Peyer's patch (tissue), 4 donors: ENCODE measurements around the gene IFITM1. TPM values are rescaled to one million over a fixed set of nuclear protein-coding genes. Genes with fewer than 3 reads are reported as not detected.

Experiments used
- DNase-seq, 3 donors: peaks; one replicate each; pipeline ENCODE4 v3.0.0-alpha.2; 2017 to 2019
- H3K27ac ChIP-seq, 4 donors: fragments of 200-600 bp; sonication (generic); one replicate each; pipeline ENCODE4 v1.5.1; 2016 to 2019
- H3K27me3 ChIP-seq, 2 donors: fragments of 200-600 bp; sonication (generic); one replicate each; pipeline ENCODE4 v1.5.1; 2019
- H3K36me3 ChIP-seq, 3 donors: fragments of 200-600 bp; sonication (generic); one replicate each; pipeline ENCODE4 v1.5.1; 2016 to 2019
- H3K4me1 ChIP-seq, 4 donors: fragments of 200-600 bp; sonication (generic); one replicate each; pipeline ENCODE4 v1.5.1; 2016 to 2019
- H3K4me3 ChIP-seq, 4 donors: fragments of 200-600 bp; sonication (generic); 1 replicate in 3 of 4; 2 replicates in 1 of 4; pipeline ENCODE4 v1.5.1; 2016 to 2019; ENCODE audit warnings: mild to moderate bottlenecking in 1 of 4
- H3K9me3 ChIP-seq, 4 donors: fragments of 200-600 bp; sonication (generic); one replicate each; pipeline ENCODE4 v1.5.1; 2016 to 2019; ENCODE audit warnings: mild to moderate bottlenecking in 1 of 4
- POLR2A ChIP-seq, 2 donors: fragments of 450-650 bp; IDR thresholded peaks; one replicate each; pipeline ENCODE4 v1.5.1; 2017; ENCODE audit warnings: antibody characterized with exemption in 2 of 2, mild to moderate bottlenecking in 2 of 2, moderate library complexity in 2 of 2
- total RNA-seq, 4 donors: library from RNA; depleted of rRNA; stranded (reverse); fragments of >200 nt; gene quantifications; one replicate each; pipeline ENCODE4 v1.1.0, GENCODE V29; 2016
- TF ChIP-seq, protein P1 (sequence below), 6 experiments: fragments of 450-650 bp in 4 of 6; fragments of 200-600 bp in 2 of 6; sonication (generic) in 1 of 6; IDR thresholded peaks; one replicate each; pipeline ENCODE4 v1.5.1; 2017 to 2019; ENCODE audit warnings: antibody characterized with exemption in 6 of 6, mild to moderate bottlenecking in 3 of 6, moderate library complexity in 1 of 6

Gene IFITM1
- total RNA-seq, 4 donors from 2014 or later = 45.9 to 141 (median 89.6) TPM

- no peaks in the 10 kb centered on the region for H3K9me3 ChIP-seq
- H3K36me3 ChIP-seq = no peaks in the 10 kb centered on the region
- H3K27me3 ChIP-seq = peaks cover 0 to 9% of the 10 kb centered on the region in 2 donors
- peak overlapping the region in 1 of 4 donors; percentile 27 for H3K27ac ChIP-seq
- TF ChIP-seq POLR2A (IDR thresholded peaks at IDR 0.05) = no peak
- TF ChIP-seq, protein P1, sequence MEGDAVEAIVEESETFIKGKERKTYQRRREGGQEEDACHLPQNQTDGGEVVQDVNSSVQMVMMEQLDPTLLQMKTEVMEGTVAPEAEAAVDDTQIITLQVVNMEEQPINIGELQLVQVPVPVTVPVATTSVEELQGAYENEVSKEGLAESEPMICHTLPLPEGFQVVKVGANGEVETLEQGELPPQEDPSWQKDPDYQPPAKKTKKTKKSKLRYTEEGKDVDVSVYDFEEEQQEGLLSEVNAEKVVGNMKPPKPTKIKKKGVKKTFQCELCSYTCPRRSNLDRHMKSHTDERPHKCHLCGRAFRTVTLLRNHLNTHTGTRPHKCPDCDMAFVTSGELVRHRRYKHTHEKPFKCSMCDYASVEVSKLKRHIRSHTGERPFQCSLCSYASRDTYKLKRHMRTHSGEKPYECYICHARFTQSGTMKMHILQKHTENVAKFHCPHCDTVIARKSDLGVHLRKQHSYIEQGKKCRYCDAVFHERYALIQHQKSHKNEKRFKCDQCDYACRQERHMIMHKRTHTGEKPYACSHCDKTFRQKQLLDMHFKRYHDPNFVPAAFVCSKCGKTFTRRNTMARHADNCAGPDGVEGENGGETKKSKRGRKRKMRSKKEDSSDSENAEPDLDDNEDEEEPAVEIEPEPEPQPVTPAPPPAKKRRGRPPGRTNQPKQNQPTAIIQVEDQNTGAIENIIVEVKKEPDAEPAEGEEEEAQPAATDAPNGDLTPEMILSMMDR (IDR thresholded peaks at IDR 0.05) = no peak
- DNase-seq = peak in 1 of 3 donors; percentile 77
- H3K4me3 ChIP-seq = no peak overlapping the region
- peaks cover 0 to 28% (median 0%) of the 10 kb centered on the region in 4 donors for H3K4me1 ChIP-seq
Measured at GRCh38 chr11:303363-303762, 10.5 kb upstream of the IFITM1 start.

DNA sequence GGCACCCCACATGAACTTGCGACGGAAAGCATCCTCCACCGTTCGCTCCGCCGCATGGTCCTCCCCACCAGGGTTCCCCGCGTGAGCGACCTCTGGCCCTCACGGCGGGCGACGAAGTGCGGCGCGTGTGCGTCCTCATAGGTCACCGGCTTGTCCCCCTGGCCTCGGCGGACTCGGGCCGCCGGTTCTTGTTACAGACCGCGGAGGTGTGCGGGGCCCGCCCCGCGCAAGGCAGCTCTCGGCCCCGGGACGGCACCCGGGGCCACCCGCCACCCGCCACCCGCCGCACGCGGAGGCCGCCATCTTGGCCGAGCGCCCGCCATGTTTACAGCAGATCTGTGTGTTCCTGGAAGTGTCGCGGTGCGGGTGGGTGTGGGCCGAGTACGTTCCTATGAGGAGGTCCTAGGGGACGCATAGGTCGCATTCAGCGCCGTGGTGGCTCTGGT, 9.8 kb upstream of the IFITM1 start:
- Histone ChIP-seq H3K4me3 (no peak overlapping the region), H3K4me1 (peaks cover 0 to 26% (median 0%) of the 10 kb centered on the region in 4 donors), H3K27me3 (peaks cover 0 to 9% of the 10 kb centered on the region in 2 donors), H3K27ac (peak overlapping the region in 1 of 4 donors; percentile 27), H3K9me3 (no peaks in the 10 kb centered on the region), H3K36me3 (no peaks in the 10 kb centered on the region)
- no peak for DNase-seq
- TF ChIP-seq POLR2A (IDR thresholded peaks at IDR 0.05) = no peak
- TF ChIP-seq, protein P1 (IDR thresholded peaks at IDR 0.05) = no peak

DNA sequence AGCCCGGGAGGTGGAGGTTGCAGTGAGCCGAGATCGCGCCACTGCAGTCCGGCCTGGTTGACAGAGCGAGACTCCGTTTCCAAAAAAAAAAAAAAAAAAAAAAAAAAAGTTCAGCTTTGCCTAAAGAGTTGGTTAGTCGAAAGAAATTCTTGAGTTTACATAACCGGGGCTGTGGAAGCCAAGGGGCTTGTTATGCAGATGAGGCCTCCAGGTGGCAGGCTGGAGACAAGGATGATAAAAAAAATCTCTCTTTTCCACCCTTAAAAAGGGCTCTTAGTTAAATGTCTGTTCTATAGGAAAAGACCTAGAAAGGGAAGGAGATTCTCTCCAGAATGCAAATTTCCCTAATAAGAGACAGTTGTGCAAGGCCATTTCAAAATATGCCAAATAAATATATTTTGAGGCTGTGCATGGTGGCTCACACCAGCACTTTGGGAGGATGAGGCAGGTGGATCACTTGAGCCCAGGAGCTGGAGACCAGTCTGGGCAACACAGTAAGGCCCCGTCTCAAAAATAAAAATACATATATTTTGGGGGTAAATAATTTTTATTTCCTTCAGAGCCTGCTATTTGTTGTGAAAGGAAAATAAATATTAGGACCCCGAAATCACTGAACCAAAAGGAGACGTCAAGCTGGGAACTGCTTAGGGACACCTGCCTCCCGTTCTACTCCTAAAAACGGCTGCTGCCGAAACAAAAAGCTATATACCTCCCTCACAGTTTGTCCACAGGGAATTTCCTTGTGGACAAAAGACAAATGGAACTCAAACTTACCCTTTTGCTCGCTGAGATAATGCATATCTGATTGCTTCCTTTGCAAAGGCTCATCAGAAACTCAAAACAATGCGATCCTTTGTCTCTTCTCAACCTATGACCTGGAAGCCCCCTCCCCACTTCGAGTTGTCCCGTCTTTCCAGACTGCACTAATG, 8.7 kb upstream of the IFITM1 start:
- H3K27ac ChIP-seq = peak overlapping the region in 1 of 4 donors; percentile 31
- TF ChIP-seq POLR2A (IDR thresholded peaks at IDR 0.05) = no peak
- TF ChIP-seq, protein P1 (IDR thresholded peaks at IDR 0.05) = peak; percentile 54 to 85 (median 81)
- H3K36me3 ChIP-seq = no peaks in the 10 kb centered on the region
- H3K4me1 ChIP-seq = peaks cover 0 to 27% (median 1%) of the 10 kb centered on the region in 4 donors
- H3K9me3 ChIP-seq = no peaks in the 10 kb centered on the region
- H3K4me3 ChIP-seq = no peak overlapping the region
- DNase-seq = peak in 2 of 3 donors; percentile 82 to 88
- H3K27me3 ChIP-seq = no peaks in the 10 kb centered on the region

DNA sequence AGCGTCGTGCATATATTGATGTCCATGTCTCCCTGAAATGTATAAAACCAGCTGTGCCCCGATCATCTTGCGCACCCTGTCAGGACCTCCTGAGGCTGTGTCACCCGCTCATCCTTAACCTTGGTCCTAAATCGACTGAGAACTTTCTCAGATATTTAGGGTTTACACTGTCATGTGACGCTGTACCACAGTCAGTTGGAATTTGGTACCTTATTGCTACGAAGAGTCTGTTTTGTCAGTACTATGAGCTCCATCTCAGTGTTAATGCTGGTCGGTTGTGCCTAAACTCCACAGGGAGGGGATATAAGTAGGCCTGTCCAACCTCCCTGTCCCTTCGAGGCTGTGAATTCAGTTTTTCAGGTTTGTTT, 8.0 kb upstream of the IFITM1 start:
- no peak for TF ChIP-seq POLR2A (IDR thresholded peaks at IDR 0.05)
- TF ChIP-seq, protein P1 (IDR thresholded peaks at IDR 0.05) = no peak
- Histone ChIP-seq H3K4me3 (no peak overlapping the region), H3K27me3 (no peaks in the 10 kb centered on the region), H3K4me1 (peaks cover 0 to 22% (median 1%) of the 10 kb centered on the region in 4 donors), H3K27ac (peak overlapping the region in 2 of 4 donors; percentile 13 to 45), H3K36me3 (no peaks in the 10 kb centered on the region), H3K9me3 (no peaks in the 10 kb centered on the region)
- no peak for DNase-seq

GRCh38 chr11:306645-307371, 7.0 kb upstream of the IFITM1 start:
- TF ChIP-seq, protein P1 (IDR thresholded peaks at IDR 0.05) = no peak
- TF ChIP-seq POLR2A (IDR thresholded peaks at IDR 0.05) = no peak
- Histone ChIP-seq H3K9me3 (no peaks in the 10 kb centered on the region), H3K4me1 (peaks cover 0 to 24% (median 3%) of the 10 kb centered on the region in 4 donors), H3K27ac (peak overlapping the region; percentile 68 to 93 (median 80)), H3K36me3 (no peaks in the 10 kb centered on the region), H3K4me3 (no peak overlapping the region), H3K27me3 (no peaks in the 10 kb centered on the region)
- no peak for DNase-seq
